H9 (cell line): ENCODE measurements around the gene ASTN1. TPM values are rescaled to one million over a fixed set of nuclear protein-coding genes. Genes with fewer than 3 reads are reported as not detected.

ENCODE experiments used
- DNase-seq: peaks from one replicate; pipeline ENCODE4 v3.0.0-alpha.2; 2017
- H2AFZ ChIP-seq: one replicate; pipeline ENCODE4 v1.6.1; 2013; ENCODE audit warnings: mild to moderate bottlenecking, low read length, control low read depth, moderate library complexity
- H2AK5ac ChIP-seq: 2 replicates; pipeline ENCODE4 v1.6.1; 2013; ENCODE audit warnings: low read length, control low read depth, mixed read lengths; ENCODE audit not compliant: insufficient read length
- H2BK120ac ChIP-seq: one replicate; pipeline ENCODE4 v1.6.1; 2013; ENCODE audit warnings: low read depth, mild to moderate bottlenecking, low read length, control low read depth, inconsistent platforms; ENCODE audit not compliant: poor library complexity, severe bottlenecking
- H2BK12ac ChIP-seq: 2 replicates; pipeline ENCODE4 v1.6.1; 2013; ENCODE audit warnings: low read length, control low read depth, mixed read lengths, low read depth; ENCODE audit not compliant: insufficient read length
- H2BK15ac ChIP-seq: 2 replicates; pipeline ENCODE4 v1.6.1; 2013; ENCODE audit warnings: low read depth, low read length, control low read depth
- H2BK20ac ChIP-seq: one replicate; pipeline ENCODE4 v1.6.1; 2013; ENCODE audit warnings: low read depth, mild to moderate bottlenecking, low read length, control low read depth, inconsistent platforms; ENCODE audit not compliant: poor library complexity, severe bottlenecking
- H2BK5ac ChIP-seq: 2 replicates; pipeline ENCODE4 v1.6.1; 2013; ENCODE audit warnings: low read length, control low read depth, mixed read lengths; ENCODE audit not compliant: insufficient read length
- H3K14ac ChIP-seq: 2 replicates; pipeline ENCODE4 v1.6.1; 2013; ENCODE audit warnings: low read length, control low read depth; ENCODE audit not compliant: insufficient read depth
- H3K18ac ChIP-seq: 2 replicates; pipeline ENCODE4 v1.6.1; 2013; ENCODE audit warnings: low read depth, mild to moderate bottlenecking, mixed read lengths, low read length, control low read depth; ENCODE audit not compliant: insufficient read length
- H3K23ac ChIP-seq: 2 replicates; pipeline ENCODE4 v1.6.1; 2013; ENCODE audit warnings: low read length, control low read depth, mixed read lengths, low read depth; ENCODE audit not compliant: insufficient read length
- H3K23me2 ChIP-seq: 2 replicates; pipeline ENCODE4 v1.6.1; 2013; ENCODE audit warnings: low read depth, mild to moderate bottlenecking, mixed read lengths, low read length, control low read depth; ENCODE audit not compliant: insufficient read length, poor library complexity, severe bottlenecking
- H3K27ac ChIP-seq: 2 replicates; pipeline ENCODE4 v1.5.1; 2013; ENCODE audit warnings: low read length, control low read depth, mixed read lengths, low read depth; ENCODE audit not compliant: insufficient read length
- H3K27me3 ChIP-seq: 2 replicates; pipeline ENCODE4 v1.6.1; 2013; ENCODE audit warnings: low read length, control low read depth, inconsistent platforms; ENCODE audit not compliant: insufficient read depth
- H3K4ac ChIP-seq: 2 replicates; pipeline ENCODE4 v1.6.1; 2013; ENCODE audit warnings: low read depth, mild to moderate bottlenecking, control low read depth, inconsistent platforms, low read length, moderate library complexity
- H3K4me1 ChIP-seq: 2 replicates; pipeline ENCODE4 v1.6.1; 2013; ENCODE audit warnings: low read length, control low read depth, inconsistent platforms; ENCODE audit not compliant: insufficient read depth
- H3K4me2 ChIP-seq: 2 replicates; pipeline ENCODE4 v1.6.1; 2013; ENCODE audit warnings: low read length, control low read depth, mixed read lengths; ENCODE audit not compliant: insufficient read length, insufficient read depth
- H3K56ac ChIP-seq: 2 replicates; pipeline ENCODE4 v1.6.1; 2013; ENCODE audit warnings: low read depth, mild to moderate bottlenecking, mixed read lengths, low read length, control low read depth; ENCODE audit not compliant: insufficient read length
- H3K79me1 ChIP-seq: 2 replicates; pipeline ENCODE4 v1.6.1; 2013; ENCODE audit warnings: low read depth, mild to moderate bottlenecking, moderate library complexity, low read length, control low read depth, inconsistent platforms; ENCODE audit not compliant: insufficient read depth, poor library complexity, severe bottlenecking
- H3K79me2 ChIP-seq: 2 replicates; pipeline ENCODE4 v1.6.1; 2013; ENCODE audit warnings: low read length, control low read depth, inconsistent platforms; ENCODE audit not compliant: insufficient read depth
- H3K9ac ChIP-seq: 2 replicates; pipeline ENCODE4 v1.6.1; 2013; ENCODE audit warnings: low read length, control low read depth, mixed read lengths; ENCODE audit not compliant: insufficient read length; ENCODE audit errors: extremely low read depth
- H3K9me3 ChIP-seq: one replicate; pipeline ENCODE4 v1.6.1; 2013; ENCODE audit warnings: low read depth, low read length, inconsistent platforms; ENCODE audit not compliant: control insufficient read depth
- H3T11ph ChIP-seq: one replicate; pipeline ENCODE4 v1.6.1; 2013; ENCODE audit warnings: mild to moderate bottlenecking, low read length, control low read depth, inconsistent platforms
- H4K20me1 ChIP-seq: one replicate; pipeline ENCODE4 v1.6.1; 2013; ENCODE audit not compliant: control insufficient read depth, insufficient read length, insufficient read depth
- H4K5ac ChIP-seq: 2 replicates; pipeline ENCODE4 v1.6.1; 2013; ENCODE audit warnings: low read depth, mild to moderate bottlenecking, mixed read lengths, low read length, control low read depth; ENCODE audit not compliant: insufficient read length
- H4K8ac ChIP-seq: replicated peaks from 2 replicates; pipeline ENCODE4 v1.6.1; 2013; ENCODE audit warnings: low read length, control low read depth, mixed read lengths, low read depth; ENCODE audit not compliant: insufficient read length
- H4K91ac ChIP-seq: 2 replicates; pipeline ENCODE4 v1.6.1; 2013; ENCODE audit warnings: low read depth, mild to moderate bottlenecking, moderate library complexity, mixed read lengths, low read length, control low read depth; ENCODE audit not compliant: insufficient read length
- H3K27ac Mint-ChIP-seq, 3 experiments: 2 replicates in 2 of 3; 3 replicates in 1 of 3; pipeline ENCODE4 v1.8.0; 2020 to 2021; ENCODE audit warnings: mixed read lengths in 3 of 3, mild to moderate bottlenecking in 1 of 3, moderate library complexity in 1 of 3
- H3K27me3 Mint-ChIP-seq: 2 replicates; pipeline ENCODE4 v1.8.0; 2021; ENCODE audit warnings: low read depth, mild to moderate bottlenecking, moderate library complexity, mixed read lengths
- H3K36me3 Mint-ChIP-seq, 3 experiments: 2 replicates in 2 of 3; 3 replicates in 1 of 3; pipeline ENCODE4 v1.8.0; 2020 to 2021; ENCODE audit warnings: low read depth in 3 of 3, mixed read lengths in 3 of 3; ENCODE audit not compliant: insufficient read depth in 1 of 3
- H3K4me1 Mint-ChIP-seq, 2 experiments: 2 replicates each; pipeline ENCODE4 v1.8.0; 2020; ENCODE audit warnings: mixed read lengths in 2 of 2
- H3K4me3 Mint-ChIP-seq, 2 experiments: 2 replicates in 1 of 2; 3 replicates in 1 of 2; pipeline ENCODE4 v1.8.0; 2020 to 2021; ENCODE audit warnings: mild to moderate bottlenecking in 2 of 2, mixed read lengths in 2 of 2, moderate library complexity in 1 of 2
- H3K9me3 Mint-ChIP-seq, 2 experiments: 2 replicates in 1 of 2; 3 replicates in 1 of 2; pipeline ENCODE4 v1.8.0; 2020; ENCODE audit warnings: mild to moderate bottlenecking in 2 of 2, mixed read lengths in 2 of 2, moderate library complexity in 1 of 2
- WGBS: extraction: QIAGEN DNeasy Blood & Tissue Kit; methylation state at CpG from one replicate; pipeline ENCODE4 v1.1.7; 2013; ENCODE audit warnings: missing lambda C conversion rate, low lambda C conversion rate, mixed read lengths; ENCODE audit not compliant: insufficient read length; ENCODE audit errors: extremely low coverage; 5-methylcytosine and 5-hydroxymethylcytosine counted together
- total RNA-seq: library from RNA; stranded (reverse); gene quantifications from 2 replicates; pipeline ENCODE4 v1.2.1, GENCODE V29; 2021
- TF ChIP-seq, protein P1 (sequence below): fragments of 200-600 bp; sonication (generic); conservative IDR thresholded peaks from 3 replicates; pipeline ENCODE4 v1.8.0; 2021; ENCODE audit warnings: antibody characterized with exemption, mild to moderate bottlenecking

The ASTN1 gene
- total RNA-seq, 1 experiment from 2014 or later: 0.98 TPM

DNA sequence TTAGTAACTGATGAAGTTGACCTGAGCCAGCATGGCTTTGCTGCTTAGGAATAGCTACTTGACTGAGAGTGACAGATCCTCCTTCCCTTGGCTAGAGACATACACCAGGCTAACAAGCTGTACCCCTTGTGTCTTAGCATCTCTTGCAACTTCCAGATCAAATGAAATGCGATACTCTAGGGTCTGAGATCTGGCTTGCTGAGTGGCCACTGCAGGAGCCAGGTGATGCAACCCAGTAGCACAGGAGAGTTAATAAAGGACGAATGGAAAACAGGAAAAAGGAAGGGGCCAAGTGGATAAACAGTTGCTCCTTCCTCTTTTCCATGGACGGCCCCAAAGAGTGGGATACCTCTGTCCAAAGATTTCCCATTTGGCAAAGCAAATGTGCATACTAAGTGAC is 38.2 kb downstream of the ASTN1 start:
- H3K14ac ChIP-seq: no peak overlapping the region
- TF ChIP-seq, protein P1, sequence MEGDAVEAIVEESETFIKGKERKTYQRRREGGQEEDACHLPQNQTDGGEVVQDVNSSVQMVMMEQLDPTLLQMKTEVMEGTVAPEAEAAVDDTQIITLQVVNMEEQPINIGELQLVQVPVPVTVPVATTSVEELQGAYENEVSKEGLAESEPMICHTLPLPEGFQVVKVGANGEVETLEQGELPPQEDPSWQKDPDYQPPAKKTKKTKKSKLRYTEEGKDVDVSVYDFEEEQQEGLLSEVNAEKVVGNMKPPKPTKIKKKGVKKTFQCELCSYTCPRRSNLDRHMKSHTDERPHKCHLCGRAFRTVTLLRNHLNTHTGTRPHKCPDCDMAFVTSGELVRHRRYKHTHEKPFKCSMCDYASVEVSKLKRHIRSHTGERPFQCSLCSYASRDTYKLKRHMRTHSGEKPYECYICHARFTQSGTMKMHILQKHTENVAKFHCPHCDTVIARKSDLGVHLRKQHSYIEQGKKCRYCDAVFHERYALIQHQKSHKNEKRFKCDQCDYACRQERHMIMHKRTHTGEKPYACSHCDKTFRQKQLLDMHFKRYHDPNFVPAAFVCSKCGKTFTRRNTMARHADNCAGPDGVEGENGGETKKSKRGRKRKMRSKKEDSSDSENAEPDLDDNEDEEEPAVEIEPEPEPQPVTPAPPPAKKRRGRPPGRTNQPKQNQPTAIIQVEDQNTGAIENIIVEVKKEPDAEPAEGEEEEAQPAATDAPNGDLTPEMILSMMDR: no peak
- no peaks in the 10 kb centered on the region for H3K79me1 ChIP-seq
- H3K36me3 Mint-ChIP-seq: peaks cover 0 to 2% (median 0%) of the 10 kb centered on the region in 3 experiments; a peak in 2 of 7 replicates
- H3K9ac ChIP-seq: no peak overlapping the region
- H3K4me3 Mint-ChIP-seq: no peak overlapping the region
- H3K9me3 Mint-ChIP-seq: no peaks in the 10 kb centered on the region
- H2BK15ac ChIP-seq: no peak overlapping the region
- H3T11ph ChIP-seq: no peak overlapping the region
- H3K27ac ChIP-seq: no peak overlapping the region
- no peak overlapping the region for H3K23ac ChIP-seq
- H3K79me2 ChIP-seq: no peaks in the 10 kb centered on the region
- no peak overlapping the region for H2BK12ac ChIP-seq
- H3K18ac ChIP-seq: no peak overlapping the region
- no CpG with 5 or more reads among the region's 3 CpGs for WGBS
- H4K5ac ChIP-seq: no peak overlapping the region
- no peak overlapping the region for H3K56ac ChIP-seq
- no peak overlapping the region for H2BK20ac ChIP-seq
- no peak overlapping the region for H4K91ac ChIP-seq
- DNase-seq: no peak
- no peak overlapping the region for H2AK5ac ChIP-seq
- H4K8ac ChIP-seq: no peak overlapping the region
- no peak overlapping the region for H2BK5ac ChIP-seq
- no peak overlapping the region for H3K27ac Mint-ChIP-seq
- H3K4me1 ChIP-seq: no peaks in the 10 kb centered on the region
- H3K27me3 ChIP-seq: no peaks in the 10 kb centered on the region
- H3K4ac ChIP-seq: no peak overlapping the region
- H3K4me2 ChIP-seq: no peak overlapping the region
- no peak overlapping the region for H2AFZ ChIP-seq
- peaks cover 4% of the 10 kb centered on the region for H3K27me3 Mint-ChIP-seq
- no peaks in the 10 kb centered on the region for H4K20me1 ChIP-seq
- H3K23me2 ChIP-seq: no peaks in the 10 kb centered on the region
- H2BK120ac ChIP-seq: no peak overlapping the region
- H3K4me1 Mint-ChIP-seq: peaks cover 0 to 5% of the 10 kb centered on the region in 2 experiments; a peak in 1 of 4 replicates
- H3K9me3 ChIP-seq: no peaks in the 10 kb centered on the region
